NCI-H345 treated with DMSO at 0.1 percent for 48 hours (cell line): ENCODE data around the gene WNT7B.
A peak's percentile ranks its signal among the peaks of the same experiment; 100 is the strongest.

ENCODE experiments used
- DNase-seq: peaks from one replicate; lab custom pipeline; 2025; ENCODE audit not compliant: unreplicated experiment; lab: John Stamatoyannopoulos, UW

Gene WNT7B

GRCh38 chr22:45960477-45961386 lies 16.2 kb downstream of the WNT7B start:
- no peak for DNase-seq

- no peak for DNase-seq
These were observed 17.1 kb downstream of the WNT7B start for GRCh38 chr22:45959719-45960476.

GRCh38 chr22:45958971-45959370 lies 18.0 kb downstream of the WNT7B start:
- no peak for DNase-seq

GRCh38 chr22:45957826-45958225 lies 19.1 kb downstream of the WNT7B start:
- no peak for DNase-seq

- no peak for DNase-seq
These were observed 23.8 kb downstream of the WNT7B start for GRCh38 chr22:45953178-45953577.

GRCh38 chr22:45952553-45952952 lies 24.4 kb downstream of the WNT7B start:
- no peak for DNase-seq

- no peak for DNase-seq
These were observed 24.8 kb downstream of the WNT7B start for GRCh38 chr22:45952151-45952550.

GRCh38 chr22:45949891-45950290 lies 27.1 kb downstream of the WNT7B start:
- no peak for DNase-seq

GRCh38 chr22:45949258-45949870 lies 27.6 kb downstream of the WNT7B start:
- no peak for DNase-seq

GRCh38 chr22:45948081-45948648 lies 28.8 kb downstream of the WNT7B start:
- peak; percentile 56 for DNase-seq

GRCh38 chr22:45946805-45947600 lies 30.0 kb downstream of the WNT7B start:
- no peak for DNase-seq

GRCh38 chr22:45945621-45946106 lies 31.3 kb downstream of the WNT7B start:
- DNase-seq = no peak

- DNase-seq = no peak
These were observed 34.0 kb downstream of the WNT7B start for GRCh38 chr22:45942787-45943493.

GRCh38 chr22:45942344-45942743 lies 34.6 kb downstream of the WNT7B start:
- no peak for DNase-seq

- no peak for DNase-seq
These were observed 38.0 kb downstream of the WNT7B start for GRCh38 chr22:45938913-45939312.

GRCh38 chr22:45937960-45938359 lies 39.0 kb downstream of the WNT7B start:
- DNase-seq = no peak

GRCh38 chr22:45935573-45935972 lies 41.4 kb downstream of the WNT7B start:
- no peak for DNase-seq

GRCh38 chr22:45934659-45935341 lies 42.2 kb downstream of the WNT7B start:
- DNase-seq = no peak

- DNase-seq = no peak
These were observed 42.8 kb downstream of the WNT7B start for GRCh38 chr22:45934168-45934564.
